ENCODE measurements around the gene PRPF39.

- TF ChIP-seq POLR2A (IDR thresholded peaks at IDR 0.05): no peak
- TF ChIP-seq, protein P1, sequence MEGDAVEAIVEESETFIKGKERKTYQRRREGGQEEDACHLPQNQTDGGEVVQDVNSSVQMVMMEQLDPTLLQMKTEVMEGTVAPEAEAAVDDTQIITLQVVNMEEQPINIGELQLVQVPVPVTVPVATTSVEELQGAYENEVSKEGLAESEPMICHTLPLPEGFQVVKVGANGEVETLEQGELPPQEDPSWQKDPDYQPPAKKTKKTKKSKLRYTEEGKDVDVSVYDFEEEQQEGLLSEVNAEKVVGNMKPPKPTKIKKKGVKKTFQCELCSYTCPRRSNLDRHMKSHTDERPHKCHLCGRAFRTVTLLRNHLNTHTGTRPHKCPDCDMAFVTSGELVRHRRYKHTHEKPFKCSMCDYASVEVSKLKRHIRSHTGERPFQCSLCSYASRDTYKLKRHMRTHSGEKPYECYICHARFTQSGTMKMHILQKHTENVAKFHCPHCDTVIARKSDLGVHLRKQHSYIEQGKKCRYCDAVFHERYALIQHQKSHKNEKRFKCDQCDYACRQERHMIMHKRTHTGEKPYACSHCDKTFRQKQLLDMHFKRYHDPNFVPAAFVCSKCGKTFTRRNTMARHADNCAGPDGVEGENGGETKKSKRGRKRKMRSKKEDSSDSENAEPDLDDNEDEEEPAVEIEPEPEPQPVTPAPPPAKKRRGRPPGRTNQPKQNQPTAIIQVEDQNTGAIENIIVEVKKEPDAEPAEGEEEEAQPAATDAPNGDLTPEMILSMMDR (IDR thresholded peaks at IDR 0.05): no peak
Measured at GRCh38 chr14:45066667-45067066, 17.2 kb upstream of the PRPF39 start.
